ENCODE data around the gene CUL5. TPM values are rescaled to one million over a fixed set of nuclear protein-coding genes. Genes with fewer than 3 reads are reported as not detected.
A peak's percentile ranks its signal among the peaks of the same experiment; 100 is the strongest.

CUL5 gene
- total RNA-seq, 1 experiment from 2014 or later = 19.6 TPM

GRCh38 chr11:108034952-108035351 lies 26.3 kb downstream of the CUL5 start:
- Histone ChIP-seq H3K27ac (no peak overlapping the region), H3K9me3 (replicated peaks) (no peaks in the 10 kb centered on the region), H3K4me1 (replicated peaks) (no peaks in the 10 kb centered on the region), H3K36me3 (0 out of 2 replicates have a peak, but pooled peaks cover 2% of the 10 kb centered on the region), H3K27me3 (replicated peaks) (no peaks in the 10 kb centered on the region), H3K4me3 (no peak overlapping the region)
- DNase-seq (ENCODE audit: low read depth in 1 of 2, low spot score in 2 of 2) = no peak

GRCh38 chr11:108035690-108036089 lies 27.0 kb downstream of the CUL5 start:
- no peak for DNase-seq (ENCODE audit: low read depth in 1 of 2, low spot score in 2 of 2)
- H3K4me1 ChIP-seq (replicated peaks) = no peaks in the 10 kb centered on the region
- no peak overlapping the region for H3K27ac ChIP-seq
- no peaks in the 10 kb centered on the region for H3K27me3 ChIP-seq (replicated peaks)
- H3K36me3 ChIP-seq = 0 out of 2 replicates have a peak, but pooled peaks cover 2% of the 10 kb centered on the region
- no peaks in the 10 kb centered on the region for H3K9me3 ChIP-seq (replicated peaks)
- no peak overlapping the region for H3K4me3 ChIP-seq

GRCh38 chr11:108037211-108037610 lies 28.5 kb downstream of the CUL5 start:
- Histone ChIP-seq H3K27ac (no peak overlapping the region), H3K4me3 (no peak overlapping the region), H3K36me3 (0 out of 2 replicates have a peak, but pooled peaks cover 2% of the 10 kb centered on the region), H3K4me1 (replicated peaks) (no peaks in the 10 kb centered on the region), H3K9me3 (replicated peaks) (no peaks in the 10 kb centered on the region), H3K27me3 (replicated peaks) (no peaks in the 10 kb centered on the region)
- no peak for DNase-seq (ENCODE audit: low read depth in 1 of 2, low spot score in 2 of 2)

GRCh38 chr11:108037636-108038035 lies 28.9 kb downstream of the CUL5 start:
- H3K4me1 ChIP-seq (replicated peaks) = no peaks in the 10 kb centered on the region
- no peaks in the 10 kb centered on the region for H3K27me3 ChIP-seq (replicated peaks)
- no peak overlapping the region for H3K27ac ChIP-seq
- no peak for DNase-seq (ENCODE audit: low read depth in 1 of 2, low spot score in 2 of 2)
- no peaks in the 10 kb centered on the region for H3K9me3 ChIP-seq (replicated peaks)
- H3K4me3 ChIP-seq = no peak overlapping the region
- 0 out of 2 replicates have a peak, but pooled peaks cover 2% of the 10 kb centered on the region for H3K36me3 ChIP-seq

GRCh38 chr11:108048269-108048668 lies 39.6 kb downstream of the CUL5 start:
- Histone ChIP-seq H3K36me3 (no peaks in the 10 kb centered on the region), H3K27ac (no peak overlapping the region), H3K4me1 (replicated peaks) (no peaks in the 10 kb centered on the region), H3K4me3 (no peak overlapping the region), H3K27me3 (replicated peaks) (no peaks in the 10 kb centered on the region), H3K9me3 (replicated peaks) (no peaks in the 10 kb centered on the region)
- DNase-seq (ENCODE audit: low read depth in 1 of 2, low spot score in 2 of 2) = no peak

GRCh38 chr11:108062336-108062735 lies 53.6 kb downstream of the CUL5 start:
- no peak for DNase-seq (ENCODE audit: low read depth in 1 of 2, low spot score in 2 of 2)
- no peaks in the 10 kb centered on the region for H3K9me3 ChIP-seq (replicated peaks)
- H3K4me1 ChIP-seq (replicated peaks) = no peaks in the 10 kb centered on the region
- no peaks in the 10 kb centered on the region for H3K27me3 ChIP-seq (replicated peaks)
- H3K27ac ChIP-seq = no peak overlapping the region
- H3K36me3 ChIP-seq = peaks cover 7% of the 10 kb centered on the region; the same call in 1 of the 2 replicates
- H3K4me3 ChIP-seq = no peak overlapping the region

- no peak for DNase-seq (ENCODE audit: low read depth in 1 of 2, low spot score in 2 of 2)
- Histone ChIP-seq H3K36me3 (peaks cover 7% of the 10 kb centered on the region; the same call in 1 of the 2 replicates), H3K4me1 (replicated peaks) (no peaks in the 10 kb centered on the region), H3K27me3 (replicated peaks) (no peaks in the 10 kb centered on the region), H3K4me3 (no peak overlapping the region), H3K27ac (no peak overlapping the region), H3K9me3 (replicated peaks) (no peaks in the 10 kb centered on the region)
Measured at GRCh38 chr11:108063410-108063809, 54.7 kb downstream of the CUL5 start.

- H3K4me1 ChIP-seq (replicated peaks) = no peaks in the 10 kb centered on the region
- no peak for DNase-seq (ENCODE audit: low read depth in 1 of 2, low spot score in 2 of 2)
- no peaks in the 10 kb centered on the region for H3K36me3 ChIP-seq
- H3K4me3 ChIP-seq = no peak overlapping the region
- H3K27me3 ChIP-seq (replicated peaks) = no peaks in the 10 kb centered on the region
- H3K27ac ChIP-seq = no peak overlapping the region
- H3K9me3 ChIP-seq (replicated peaks) = no peaks in the 10 kb centered on the region
Measured at GRCh38 chr11:108069947-108070346, 61.2 kb downstream of the CUL5 start.

- no peak overlapping the region for H3K27ac ChIP-seq
- H3K4me1 ChIP-seq (replicated peaks) = no peaks in the 10 kb centered on the region
- H3K9me3 ChIP-seq (replicated peaks) = no peaks in the 10 kb centered on the region
- no peaks in the 10 kb centered on the region for H3K27me3 ChIP-seq (replicated peaks)
- H3K36me3 ChIP-seq = no peaks in the 10 kb centered on the region
- H3K4me3 ChIP-seq = no peak overlapping the region
- no peak for DNase-seq (ENCODE audit: low read depth in 1 of 2, low spot score in 2 of 2)
Measured at GRCh38 chr11:108084811-108085210, 76.1 kb downstream of the CUL5 start.

- Histone ChIP-seq H3K27me3 (replicated peaks) (no peaks in the 10 kb centered on the region), H3K36me3 (no peaks in the 10 kb centered on the region), H3K4me3 (no peak overlapping the region), H3K27ac (no peak overlapping the region), H3K4me1 (replicated peaks) (no peaks in the 10 kb centered on the region), H3K9me3 (replicated peaks) (no peaks in the 10 kb centered on the region)
- DNase-seq (ENCODE audit: low read depth in 1 of 2, low spot score in 2 of 2) = no peak
Measured at GRCh38 chr11:108085672-108086071, 77.0 kb downstream of the CUL5 start.

- DNase-seq (ENCODE audit: low read depth in 1 of 2, low spot score in 2 of 2) = no peak
- peaks cover 6% of the 10 kb centered on the region for H3K36me3 ChIP-seq
- no peak overlapping the region for H3K27ac ChIP-seq
- H3K4me1 ChIP-seq (replicated peaks) = peaks cover 10% of the 10 kb centered on the region
- H3K4me3 ChIP-seq = no peak overlapping the region
- H3K9me3 ChIP-seq (replicated peaks) = no peaks in the 10 kb centered on the region
- H3K27me3 ChIP-seq (replicated peaks) = no peaks in the 10 kb centered on the region
Measured at GRCh38 chr11:108092134-108092533, 83.4 kb downstream of the CUL5 start.

- peak overlapping the region; percentile 48 for H3K27ac ChIP-seq
- DNase-seq (ENCODE audit: low read depth in 1 of 2, low spot score in 2 of 2) = peak; percentile 45 to 61
Measured at GRCh38 chr11:108093128-108093904, 84.6 kb downstream of the CUL5 start.

GRCh38 chr11:108097179-108097578 lies 88.5 kb downstream of the CUL5 start:
- no peak overlapping the region for H3K4me3 ChIP-seq
- peaks cover 10% of the 10 kb centered on the region for H3K4me1 ChIP-seq (replicated peaks)
- H3K9me3 ChIP-seq (replicated peaks) = no peaks in the 10 kb centered on the region
- no peak for DNase-seq (ENCODE audit: low read depth in 1 of 2, low spot score in 2 of 2)
- no peaks in the 10 kb centered on the region for H3K27me3 ChIP-seq (replicated peaks)
- peaks cover 10% of the 10 kb centered on the region for H3K36me3 ChIP-seq
- H3K27ac ChIP-seq = no peak overlapping the region

More at GRCh38 chr11:108093128-108093904, 84.6 kb downstream of the CUL5 start:
- Histone ChIP-seq H3K27me3 (replicated peaks) (no peaks in the 10 kb centered on the region), H3K9me3 (replicated peaks) (no peaks in the 10 kb centered on the region), H3K36me3 (peaks cover 10% of the 10 kb centered on the region), H3K4me1 (replicated peaks) (peaks cover 10% of the 10 kb centered on the region), H3K4me3 (no peak overlapping the region)

- DNase-seq (ENCODE audit: low read depth in 1 of 2, low spot score in 2 of 2) = no peak
- H3K27me3 ChIP-seq (replicated peaks) = no peaks in the 10 kb centered on the region
- H3K36me3 ChIP-seq = peaks cover 4% of the 10 kb centered on the region; the same call in 1 of the 2 replicates
- H3K27ac ChIP-seq = no peak overlapping the region
- H3K4me1 ChIP-seq (replicated peaks) = no peaks in the 10 kb centered on the region
- H3K4me3 ChIP-seq = no peak overlapping the region
- H3K9me3 ChIP-seq (replicated peaks) = no peaks in the 10 kb centered on the region
Measured at GRCh38 chr11:108101090-108101775, 92.5 kb downstream of the CUL5 start.

Measured in SJSA1 (cell line).